Activated CD4-positive, alpha-beta T cell treated with anti-CD3 and anti-CD28 coated beads, Interleukin-2, amount 50 U/mL, for 1 hour (primary cell): Measurements from ENCODE around the gene EBP.

Experiments
- DNase-seq: peaks from one replicate; pipeline ENCODE4 v3.0.0-alpha.2; 2020

The EBP gene

DNA sequence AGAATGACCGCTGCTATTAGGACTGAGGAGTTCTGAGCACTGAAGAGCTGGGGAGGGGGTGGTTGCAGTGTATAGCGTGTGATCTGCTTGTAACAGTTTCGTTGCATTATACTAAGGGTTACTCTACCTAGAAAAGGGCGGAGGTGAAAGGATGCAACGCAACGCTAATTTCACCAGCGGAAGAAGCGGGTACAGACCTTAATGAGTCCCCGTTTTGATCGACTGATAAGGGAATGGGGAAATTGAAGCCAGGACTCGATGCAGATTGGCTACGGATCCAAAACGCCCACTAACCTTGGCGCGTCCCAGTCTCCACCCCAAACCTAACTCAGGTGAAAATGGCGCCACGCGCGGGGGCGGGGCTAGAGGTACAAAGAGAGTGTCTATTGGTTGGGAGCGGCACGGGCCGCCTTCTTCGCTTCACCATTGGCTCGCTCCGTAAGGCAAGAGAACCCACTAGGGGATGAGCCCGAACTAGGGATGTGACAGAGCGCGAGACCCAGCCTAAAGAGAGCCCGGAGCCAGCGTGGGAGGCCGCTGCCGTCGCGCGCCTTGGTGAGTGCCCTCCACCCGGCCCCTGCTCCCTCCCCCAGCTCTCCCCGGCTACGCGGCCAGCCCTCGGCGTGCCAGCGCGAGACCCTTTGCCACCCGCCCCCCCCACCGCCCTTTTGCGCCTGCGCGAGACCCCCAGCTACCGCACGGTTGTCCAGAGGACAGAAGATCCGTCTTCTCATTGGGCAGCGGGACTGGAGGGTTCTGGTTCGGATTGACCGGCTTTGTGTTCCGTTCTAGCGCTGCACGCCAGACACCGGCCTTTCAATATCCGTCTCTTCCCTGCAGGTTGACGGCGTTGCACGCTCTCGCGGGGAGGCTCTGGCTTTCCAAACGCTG is at the start of gene EBP:
Gene EBP (plus strand): TSS at position 456 of the 891 bp plus-strand sequence. CDS start 1,964 bp downstream, outside the sequence.
- peak; percentile 92 for DNase-seq

DNA sequence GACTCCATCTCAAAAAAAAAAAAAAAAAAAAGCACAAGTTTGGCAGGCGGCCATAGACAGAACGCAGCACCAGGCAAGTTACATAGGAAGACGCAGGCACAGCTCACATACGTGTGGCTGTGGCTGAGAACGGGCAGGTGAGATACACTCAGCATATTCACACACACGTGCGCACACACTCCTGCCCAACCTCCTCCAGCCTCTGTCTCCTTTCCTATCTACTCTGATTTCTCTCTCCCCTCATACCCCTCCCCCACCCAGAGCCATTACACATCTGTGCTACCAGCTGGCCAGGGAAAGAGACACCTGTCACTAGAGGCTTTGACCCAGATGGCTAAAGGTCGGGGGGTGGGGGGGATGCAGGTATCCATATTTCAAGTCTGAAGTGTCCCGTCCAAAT is 49.4 kb upstream of the EBP start:
- no peak for DNase-seq

DNA sequence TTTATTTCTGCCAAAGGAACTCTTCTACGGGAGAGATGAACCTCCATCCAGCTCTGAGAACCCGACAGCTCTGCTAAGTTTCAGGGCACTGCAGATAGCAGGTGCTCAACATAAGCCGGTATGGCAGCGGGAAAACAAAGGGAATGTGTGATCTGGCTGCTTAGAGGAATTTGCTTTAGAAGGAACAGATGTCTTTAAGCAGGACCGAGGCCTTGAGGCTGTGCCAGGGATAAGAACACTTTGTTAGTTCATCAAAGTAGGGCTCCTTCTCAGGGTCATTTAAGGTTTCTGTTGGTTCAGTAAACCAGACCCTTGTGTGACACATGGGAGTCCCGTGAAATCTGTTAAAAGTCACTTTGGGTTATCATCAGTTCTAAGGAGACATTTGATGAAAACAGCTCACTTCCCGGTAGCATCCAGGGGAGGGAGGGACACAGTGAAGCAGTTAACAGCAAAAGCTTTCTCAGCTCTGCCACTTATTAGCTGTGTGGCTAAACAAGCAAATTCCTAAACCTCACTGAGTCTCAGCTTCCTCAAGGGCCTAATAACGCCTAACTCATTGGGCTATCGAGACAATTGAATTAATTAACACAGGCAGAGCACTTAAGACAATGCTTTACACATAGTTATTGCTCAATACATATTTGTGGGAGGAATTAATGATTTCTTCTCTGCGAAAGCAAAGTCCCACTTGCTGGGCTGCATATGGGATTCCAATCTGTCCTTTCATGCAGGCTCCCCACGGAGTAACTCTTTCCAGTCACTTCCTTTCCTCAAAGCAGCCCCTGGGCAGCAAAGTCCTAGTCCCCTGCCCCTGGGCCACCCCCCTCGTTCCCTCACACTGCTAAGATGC is 48.5 kb upstream of the EBP start:
- no peak for DNase-seq

DNA sequence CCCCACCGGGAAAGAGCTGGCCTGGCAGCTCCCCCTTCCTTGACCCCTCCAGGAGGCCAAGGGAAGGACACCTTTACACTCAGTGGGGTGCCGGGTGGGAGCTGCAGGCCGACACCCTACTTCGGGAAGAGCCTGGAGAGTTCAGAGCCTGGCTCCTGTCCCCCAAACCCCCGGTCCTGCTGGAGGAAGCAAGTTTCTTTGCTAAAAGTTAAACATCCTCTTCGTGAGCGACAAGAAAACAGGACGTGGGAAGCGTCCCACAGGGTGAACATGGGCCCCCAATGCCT is 48.0 kb upstream of the EBP start:
- DNase-seq = no peak

DNA sequence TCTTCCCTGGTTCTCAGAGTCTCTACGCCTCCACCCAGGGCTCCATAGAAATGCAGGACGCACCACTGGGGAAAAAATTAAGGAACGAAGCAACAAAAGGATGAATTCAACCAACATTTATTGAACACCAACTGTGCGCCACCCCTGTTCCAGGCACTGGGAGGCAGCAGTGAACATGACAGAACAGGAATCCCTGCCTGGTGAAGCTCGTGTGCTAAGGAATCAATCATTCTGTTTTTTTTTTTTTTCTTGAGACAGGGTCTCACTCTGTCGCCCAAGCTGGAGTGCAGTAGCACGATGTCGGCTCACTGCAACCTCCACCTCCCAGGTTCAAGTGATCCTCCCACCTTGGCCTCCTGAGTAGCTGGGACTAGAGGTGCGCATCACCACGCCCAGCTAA is 47.5 kb upstream of the EBP start:
- no peak for DNase-seq

DNA sequence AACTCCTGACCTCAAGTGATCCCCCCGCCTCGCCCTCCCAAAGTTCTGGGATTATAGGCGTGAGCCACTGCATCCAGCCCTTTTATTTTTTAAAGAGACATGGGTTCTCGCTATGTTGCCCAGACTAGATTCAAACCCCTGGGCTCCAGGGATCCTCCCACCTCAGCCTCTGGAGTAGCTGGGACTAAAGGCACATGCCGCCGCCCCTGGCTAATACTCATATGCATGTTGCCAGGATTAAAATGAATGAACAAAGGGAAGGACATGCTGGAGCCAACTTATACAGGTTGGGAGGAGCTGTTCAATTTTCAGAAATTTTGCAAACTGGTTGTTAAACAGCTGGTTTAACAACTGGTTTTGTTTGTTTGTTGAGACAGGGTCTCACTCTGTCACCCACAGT is 47.0 kb upstream of the EBP start:
- DNase-seq = no peak

DNA sequence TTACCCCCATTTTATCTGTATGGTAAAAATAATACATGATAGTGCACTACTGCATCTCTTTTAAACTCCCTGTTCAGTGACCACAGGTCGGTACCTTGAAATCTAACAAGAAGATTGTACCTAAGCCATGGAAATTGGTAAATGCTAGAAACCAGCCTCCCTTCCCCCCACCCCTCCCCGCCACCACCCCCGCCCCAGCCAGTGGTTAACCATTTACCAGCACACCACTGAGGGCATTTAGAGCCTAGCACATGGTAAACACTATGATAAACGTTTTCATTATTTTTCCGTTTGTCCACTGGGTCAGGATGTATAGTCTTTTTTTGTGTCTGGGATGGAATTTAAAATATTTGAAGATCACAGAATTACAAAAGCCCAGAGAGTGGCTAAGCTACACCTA is 46.3 kb upstream of the EBP start:
- no peak for DNase-seq

DNA sequence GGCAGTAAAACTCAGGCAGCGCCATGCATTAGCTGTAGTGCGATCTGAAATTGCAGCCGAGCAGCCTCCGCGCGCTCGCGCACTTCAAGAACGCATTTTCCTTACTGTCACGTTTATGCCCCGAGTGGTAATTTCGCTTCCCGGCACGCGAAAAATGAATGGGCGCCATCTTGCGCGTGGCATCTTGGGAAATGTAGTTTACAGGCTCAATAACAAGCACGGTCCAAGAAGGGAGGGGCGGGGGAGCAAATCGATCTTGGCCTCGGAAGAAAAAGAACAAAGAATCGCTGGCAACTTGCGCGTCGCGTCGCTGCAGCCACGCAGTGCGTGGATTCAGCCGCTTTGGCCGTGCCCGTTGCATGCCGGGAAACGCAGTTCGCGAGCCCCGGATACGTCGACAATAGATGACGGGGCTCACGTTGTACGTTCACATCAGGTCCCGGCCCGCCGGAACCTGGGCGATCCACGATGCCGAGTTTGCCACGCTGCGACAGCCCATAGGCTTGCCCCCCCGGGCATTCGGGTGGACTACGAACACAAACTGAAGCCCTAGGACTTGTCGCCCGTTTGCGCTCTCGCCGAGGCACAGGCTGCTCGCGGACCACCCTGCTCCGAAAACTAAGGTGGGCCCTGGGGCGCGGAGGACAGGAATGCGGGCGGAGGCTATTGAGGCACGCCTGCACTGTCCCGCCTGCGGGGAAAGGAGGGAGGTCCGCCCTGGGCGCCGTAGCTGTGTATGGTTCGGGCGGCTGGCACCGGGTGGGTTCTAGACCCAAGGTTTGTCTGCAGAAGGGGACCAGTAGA is 45.6 kb upstream of the EBP start, which contains the start of gene FTSJ1:
Gene FTSJ1 (plus strand): TSS at position 426 of the 804 bp plus-strand sequence. CDS start 1,849 bp downstream, outside the sequence.
- DNase-seq = peak; percentile 84

DNA sequence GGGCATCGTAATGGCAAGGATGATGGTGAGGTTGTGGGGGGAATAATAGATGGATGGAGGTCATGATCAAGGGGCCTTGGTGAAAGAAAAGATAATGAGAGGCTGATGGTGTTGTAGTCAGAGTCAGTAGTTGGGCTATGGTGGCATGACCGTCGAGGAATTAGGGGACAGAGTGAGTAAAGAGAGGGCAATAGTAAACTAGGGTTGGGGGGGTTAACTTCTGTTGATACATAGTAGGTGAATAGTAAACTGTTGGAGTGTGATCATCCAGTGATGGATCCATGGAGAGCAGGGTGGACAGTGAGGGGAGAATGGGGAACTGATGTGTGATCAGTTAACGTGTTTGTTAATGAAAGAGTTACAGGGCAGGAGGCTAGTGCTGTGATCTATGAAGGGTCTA is 44.7 kb upstream of the EBP start:
- DNase-seq = no peak

DNA sequence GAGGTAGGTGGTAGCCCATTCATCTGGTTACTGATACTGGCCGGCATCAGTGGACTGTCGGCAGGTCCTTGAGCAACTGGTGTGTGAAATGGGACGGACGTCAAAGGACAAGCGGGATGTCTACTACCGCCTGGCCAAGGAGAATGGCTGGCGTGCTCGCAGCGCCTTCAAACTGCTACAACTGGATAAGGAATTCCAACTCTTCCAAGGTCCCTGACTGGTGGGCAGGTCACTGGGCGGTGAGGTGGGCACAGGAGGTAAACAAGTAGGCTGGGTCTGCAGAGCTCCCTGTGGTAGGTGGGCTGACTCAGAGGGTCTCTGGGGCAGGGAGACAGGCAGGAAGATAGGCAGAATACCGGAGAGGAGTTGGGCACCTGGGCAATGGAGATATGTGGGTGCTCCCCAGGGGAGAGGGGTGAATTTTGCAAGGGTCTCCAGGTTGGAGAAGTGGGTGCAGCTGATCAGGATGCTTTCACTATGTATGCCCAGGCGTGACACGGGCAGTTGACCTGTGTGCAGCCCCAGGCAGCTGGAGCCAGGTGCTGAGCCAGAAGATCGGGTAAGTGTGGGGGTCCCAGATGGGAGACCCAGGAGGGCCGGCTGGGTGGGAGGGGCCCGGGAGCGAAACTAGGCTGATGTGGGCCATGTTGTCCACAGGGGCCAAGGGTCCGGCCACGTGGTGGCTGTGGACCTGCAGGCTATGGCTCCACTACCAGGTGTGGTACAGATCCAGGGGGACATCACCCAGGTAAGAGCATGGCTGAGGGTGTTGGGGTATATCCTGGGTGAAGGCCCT is 43.5 kb upstream of the EBP start:
- no peak for DNase-seq

DNA sequence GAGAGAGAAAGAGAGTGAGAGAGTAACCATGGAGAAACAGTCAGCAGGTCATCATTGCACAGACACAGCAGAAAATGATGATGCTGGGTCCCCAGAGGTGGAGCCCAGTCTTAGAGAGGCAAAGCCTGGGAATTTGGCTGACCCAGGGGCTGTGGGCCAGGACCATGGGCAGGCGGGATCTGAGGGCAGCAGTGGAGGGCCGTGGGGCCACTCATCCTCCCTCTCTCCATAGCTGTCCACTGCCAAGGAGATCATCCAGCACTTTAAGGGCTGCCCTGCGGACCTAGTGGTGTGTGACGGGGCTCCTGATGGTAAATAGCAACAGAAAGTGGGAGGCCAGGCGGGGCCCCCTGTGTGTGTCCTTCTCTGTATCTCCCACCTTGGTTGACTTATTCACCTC is 42.8 kb upstream of the EBP start:
- DNase-seq = no peak

DNA sequence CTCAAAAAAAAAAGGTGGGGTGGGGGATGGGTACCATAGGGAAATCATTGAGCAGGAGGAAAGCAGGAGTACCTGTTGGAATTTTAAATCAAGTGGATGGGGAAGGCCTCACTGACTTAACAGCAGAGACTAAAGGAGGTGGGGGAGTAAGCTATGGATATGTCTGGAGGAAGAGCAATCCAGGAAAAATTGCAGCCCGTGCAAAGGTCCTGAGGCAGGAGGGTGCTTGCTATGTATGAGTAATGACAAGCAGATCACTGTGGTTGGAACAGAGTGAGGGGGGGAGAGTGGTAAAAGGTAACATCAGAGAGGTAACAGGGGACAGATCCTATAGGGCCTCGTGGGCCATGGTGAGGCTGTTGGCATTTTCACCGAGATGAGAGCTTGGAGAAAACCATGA is 41.5 kb upstream of the EBP start:
- DNase-seq = no peak

DNA sequence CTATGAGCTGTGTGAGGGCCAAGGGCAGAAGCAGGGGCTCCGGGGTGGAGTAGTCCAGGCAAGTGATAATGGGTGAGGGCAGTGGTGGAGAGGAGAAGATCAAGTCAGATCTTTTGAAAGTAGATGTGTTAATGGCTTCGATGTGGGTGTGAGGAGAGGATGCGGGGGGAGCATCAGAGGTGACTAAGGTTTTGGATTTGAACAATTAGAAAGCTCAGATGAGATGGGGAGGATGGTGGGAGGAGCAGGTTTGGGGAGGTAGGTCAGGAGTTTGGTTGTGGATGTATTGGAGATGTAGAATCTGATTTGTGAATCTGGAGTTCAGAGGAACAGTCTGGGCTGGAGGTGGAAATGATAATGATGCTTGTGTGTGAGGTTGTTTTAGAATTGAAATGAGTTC is 41.0 kb upstream of the EBP start:
- DNase-seq = no peak

DNA sequence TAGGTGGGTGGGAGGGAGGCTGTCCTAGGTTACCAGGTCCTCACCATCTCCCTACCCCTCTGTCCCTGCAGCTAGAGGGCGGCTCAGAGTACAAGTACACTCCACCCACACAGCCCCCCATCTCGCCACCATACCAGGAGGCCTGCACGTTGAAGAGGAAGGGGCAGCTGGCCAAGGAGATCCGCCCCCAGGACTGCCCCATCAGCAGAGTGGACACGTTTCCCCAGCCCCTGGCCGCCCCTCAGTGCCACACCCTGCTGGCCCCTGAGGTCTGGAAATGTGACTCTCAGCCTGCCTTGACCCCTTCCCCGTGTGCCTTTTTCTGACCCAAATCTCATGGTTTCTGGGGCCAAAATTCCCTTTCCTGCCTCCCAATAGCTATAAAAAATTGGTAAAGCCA is 39.1 kb upstream of the EBP start:
- DNase-seq = no peak

DNA sequence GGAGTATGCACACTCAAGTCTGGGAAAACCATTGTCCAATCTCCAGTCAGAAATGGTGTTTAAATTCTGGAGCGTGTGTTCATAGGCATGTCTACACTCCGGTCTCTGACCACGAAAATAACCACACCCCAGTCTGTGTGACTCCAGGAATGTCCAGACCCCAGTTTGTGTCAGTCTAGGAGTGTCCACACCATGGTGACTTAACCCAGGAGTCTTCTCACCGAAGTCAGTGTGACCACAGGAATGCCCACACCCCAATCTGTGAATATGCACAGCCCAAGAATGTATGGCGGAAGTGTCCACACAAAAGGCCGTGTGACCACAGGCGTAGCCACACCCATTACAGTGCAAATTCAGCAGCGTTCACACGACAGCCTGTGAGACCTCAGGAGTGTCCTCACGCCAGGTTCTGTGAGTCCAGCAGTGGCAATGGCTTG is 34.2 kb upstream of the EBP start:
- DNase-seq = no peak

DNA sequence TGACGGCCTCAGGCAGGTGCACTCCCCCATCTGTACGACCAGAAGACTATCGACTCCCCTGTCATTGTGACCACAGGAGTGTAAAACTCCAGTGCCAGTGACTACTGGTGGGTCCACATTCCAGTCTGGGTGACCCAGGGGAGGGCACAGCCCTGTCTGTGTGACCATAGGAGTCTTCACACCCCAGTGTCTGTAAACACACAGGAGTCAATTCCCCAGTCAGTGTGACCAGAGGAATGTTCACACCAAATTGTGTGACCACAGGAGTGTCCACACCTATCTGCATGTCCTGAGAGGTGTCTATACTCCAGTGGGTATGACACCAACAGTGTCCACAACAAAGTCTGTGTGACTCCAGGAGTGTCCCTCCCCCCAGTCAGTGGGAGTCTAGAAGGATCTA is 33.6 kb upstream of the EBP start:
- DNase-seq = no peak

DNA sequence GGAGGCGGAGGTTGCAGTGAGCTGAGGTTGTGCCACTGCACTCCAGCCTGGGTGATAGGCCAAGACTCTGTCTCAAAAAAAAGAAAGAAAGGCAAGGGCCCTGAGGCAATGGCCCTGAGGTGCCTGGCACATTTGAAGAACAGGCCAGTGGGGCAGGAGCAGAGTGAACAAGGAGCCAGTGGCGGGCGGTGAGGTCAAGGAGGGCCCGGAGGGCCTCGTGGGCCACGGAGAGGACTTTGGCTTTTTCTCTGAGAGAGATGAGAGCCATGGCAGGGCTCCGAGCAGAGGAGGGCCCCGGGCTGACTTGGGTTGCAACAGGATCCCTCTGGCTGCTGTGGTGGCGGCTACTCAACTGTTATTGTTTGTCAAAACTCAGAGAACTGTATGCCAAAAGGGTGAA is 32.3 kb upstream of the EBP start:
- DNase-seq = no peak

DNA sequence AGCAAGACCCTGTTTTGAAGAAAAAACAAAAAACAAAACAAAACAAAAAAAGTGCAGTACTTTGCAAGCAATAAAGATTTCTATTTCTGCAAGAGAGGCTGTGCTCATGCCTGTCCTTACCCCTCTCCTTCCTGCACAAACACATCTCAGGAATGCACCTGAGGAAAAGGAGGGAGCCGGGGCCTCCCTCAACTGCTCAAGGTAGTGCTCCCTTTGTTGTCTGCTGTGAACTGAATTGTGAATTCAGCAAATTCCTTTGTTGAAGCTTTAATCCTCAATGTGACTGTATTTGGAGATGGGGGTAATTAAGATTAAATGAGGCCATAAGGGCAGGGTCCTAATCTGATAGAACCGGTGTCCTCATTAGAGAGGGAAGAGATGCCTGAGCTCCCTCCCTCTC is 31.7 kb upstream of the EBP start:
- DNase-seq = no peak

DNA sequence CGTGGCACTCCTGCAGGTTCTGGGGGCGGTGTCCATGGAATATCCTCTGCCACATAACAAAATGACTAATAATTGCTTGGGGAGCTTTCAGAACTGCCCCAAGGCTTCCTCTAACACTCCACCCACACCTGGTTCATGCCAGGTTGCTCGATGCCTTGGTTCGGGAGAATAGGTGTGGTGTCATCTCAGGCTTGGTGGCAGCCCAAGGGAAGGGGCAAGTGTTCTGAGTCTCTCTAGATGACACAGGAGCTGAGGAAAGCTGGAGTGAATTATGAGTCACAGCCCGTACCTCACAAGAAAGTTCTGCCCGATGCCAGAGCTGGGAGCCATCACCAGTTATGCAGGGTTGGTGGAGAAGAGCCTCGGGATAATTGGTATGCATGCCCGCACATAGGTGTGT is 30.9 kb upstream of the EBP start:
- DNase-seq = no peak

DNA sequence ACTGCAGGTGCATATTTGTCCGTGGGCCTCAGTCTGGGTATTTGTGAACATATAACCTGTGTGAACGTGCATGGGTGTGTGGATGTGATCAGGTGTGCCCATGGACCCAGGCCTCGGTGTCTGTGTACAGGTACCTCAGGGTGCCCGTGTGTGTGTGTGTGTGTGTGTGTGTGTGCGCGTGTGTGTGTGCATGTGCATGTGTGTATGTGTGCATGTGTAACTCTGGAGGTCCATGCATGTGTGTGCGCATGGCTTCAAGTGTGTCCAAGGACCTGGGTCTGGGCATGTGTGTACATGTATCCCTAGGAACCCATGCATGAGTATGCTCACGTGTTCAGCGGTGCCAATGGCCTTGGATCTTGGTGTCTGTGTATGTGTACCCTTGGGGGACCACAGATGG is 29.8 kb upstream of the EBP start:
- no peak for DNase-seq

DNA sequence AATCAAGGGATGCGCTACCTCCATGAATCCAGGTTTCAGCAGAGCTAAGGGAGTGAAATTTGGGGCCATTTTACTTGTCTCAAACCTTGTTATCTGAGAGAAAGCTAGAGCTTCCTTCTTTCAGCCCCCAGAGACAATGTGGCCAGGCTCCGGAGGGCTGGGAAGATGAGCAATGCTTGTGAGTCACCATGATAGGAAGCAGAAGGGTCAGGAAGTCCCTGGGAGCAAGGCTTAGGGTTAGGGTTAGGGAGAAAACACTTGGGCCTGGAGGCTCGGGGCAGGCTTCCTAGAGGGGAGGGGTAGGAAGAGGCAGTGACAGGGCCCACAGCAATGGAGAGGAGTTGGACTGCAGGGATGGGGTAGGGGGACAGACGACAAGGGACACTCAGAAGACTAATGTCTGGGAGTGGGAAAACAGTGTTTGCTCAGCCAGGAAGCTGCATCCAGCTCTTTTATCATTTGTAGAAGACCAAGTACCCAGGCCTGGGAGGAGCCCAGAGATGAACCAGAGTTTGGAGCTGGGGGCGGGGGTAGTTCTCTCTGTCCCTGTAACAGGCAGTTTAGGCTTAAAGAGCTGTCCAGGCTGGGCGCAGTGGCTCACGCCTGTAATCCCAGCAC is 29.2 kb upstream of the EBP start:
- DNase-seq = no peak

DNA sequence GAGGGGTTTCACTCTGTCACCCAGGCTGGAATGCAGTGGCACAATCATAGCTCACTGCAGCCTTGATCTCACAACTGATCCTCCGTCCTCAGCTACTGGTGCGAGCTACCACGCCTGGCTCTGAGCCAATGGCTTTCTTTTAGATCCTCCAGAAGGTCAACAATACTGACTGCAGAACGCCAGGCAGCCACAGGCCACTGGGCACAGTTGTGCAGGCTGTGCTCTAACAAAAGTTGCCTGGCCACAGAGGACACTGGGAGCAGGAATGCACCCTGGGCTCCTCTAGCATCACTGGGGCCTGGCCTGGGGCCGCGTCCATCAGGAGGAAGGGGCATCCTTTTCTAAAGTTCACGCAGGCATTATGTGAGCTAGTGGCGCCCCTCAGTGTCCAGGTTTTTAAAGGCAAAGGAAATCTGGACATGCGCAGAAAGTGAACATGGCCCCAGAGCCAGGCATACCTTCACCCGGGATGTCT is 27.7 kb upstream of the EBP start:
- DNase-seq = no peak
